Left lung (tissue), 10 donors: ENCODE measurements around the gene DLX6. TPM values are rescaled to one million over a fixed set of nuclear protein-coding genes. Genes with fewer than 3 reads are reported as not detected.

Experiments used
- ATAC-seq: fragments of 200-7000 bp; cut with Tn5 transposase; one replicate; pipeline ENCODE4 v1.9.1; 2020; ENCODE audit warnings: moderate library complexity
- DNase-seq, 4 donors: peaks; one replicate each; pipeline ENCODE4 v3.0.0-alpha.2; 2013 to 2020
- H3K27ac ChIP-seq, 2 donors: fragments of 200-600 bp; sonication (generic) in 1 of 2; one replicate each; pipeline versions ENCODE4 v1.5.0 to v1.8.0; 2020 to 2021
- H3K27me3 ChIP-seq, 2 donors: fragments of 200-600 bp; sonication (generic) in 1 of 2; one replicate each; pipeline versions ENCODE4 v1.5.0 to v1.8.0; 2020 to 2021
- H3K36me3 ChIP-seq, 2 donors: fragments of 200-600 bp; sonication (generic) in 1 of 2; one replicate each; pipeline versions ENCODE4 v1.5.0 to v1.8.0; 2020 to 2021
- H3K4me1 ChIP-seq, 2 donors: fragments of 200-600 bp; one replicate each; pipeline ENCODE4 v1.8.0; 2021
- H3K4me3 ChIP-seq, 2 donors: fragments of 200-600 bp; sonication (generic) in 1 of 2; one replicate each; pipeline versions ENCODE4 v1.5.0 to v1.8.0; 2020 to 2021; ENCODE audit warnings: mild to moderate bottlenecking in 1 of 2
- H3K9me3 ChIP-seq, 2 donors: fragments of 200-600 bp; sonication (generic) in 1 of 2; one replicate each; pipeline versions ENCODE4 v1.5.0 to v1.8.0; 2020 to 2021
- CTCF ChIP-seq, 2 donors: fragments of 200-600 bp; sonication (generic) in 1 of 2; IDR thresholded peaks; one replicate each; pipeline versions ENCODE4 v1.5.0 to v1.8.0; 2021; ENCODE audit warnings: antibody characterized with exemption in 2 of 2
- intact Hi-C, 2 donors: fragments of 100-400 bp; cut with DNase I; formaldehyde crosslinking; loops; one replicate each; pipeline versions ENCODE4 v1.11.2 to v1.14.2; 2022
- polyA plus RNA-seq, 6 donors: library from polyadenylated mRNA; unstranded; fragments of 120-200 nt; gene quantifications; one replicate each; pipeline ENCODE4 v1.2.1, GENCODE V29; 2013; ENCODE audit not compliant: insufficient read length in 6 of 6
- total RNA-seq, 2 donors: library from RNA; stranded (reverse); fragmentation: NEBNext Ultra II Directional; extraction: Animal tissue kit (Norgen Biotek cat#: 25700); gene quantifications; one replicate each; pipeline ENCODE4 v1.2.1, GENCODE V29; 2021
- donor health status: DM: no; HTN: yes; CAD: no.
- donor health status: DM: no; HTN: no; CAD: no.

The DLX6 gene
- total and polyA plus RNA-seq, 8 donors, result 0.14 TPM; not detected in 7

- DNase-seq (peak in 1 of 4 donors; percentile 35), ATAC-seq (no peak)
- intact Hi-C loops, result no loop called here
- TF ChIP-seq CTCF (IDR thresholded peaks at IDR 0.05), result no peak
- no peak overlapping the region for H3K4me3 ChIP-seq
- peaks cover 96 to 100% of the 10 kb centered on the region in 2 donors for H3K27me3 ChIP-seq
- peaks cover 0 to 3% of the 10 kb centered on the region in 2 donors for H3K4me1 ChIP-seq
- no peak overlapping the region for H3K27ac ChIP-seq
- H3K9me3 ChIP-seq, result no peaks in the 10 kb centered on the region
- H3K36me3 ChIP-seq, result no peaks in the 10 kb centered on the region
These were observed 12.1 kb downstream of the DLX6 start for GRCh38 chr7:97017192-97018125.

- no peak for TF ChIP-seq CTCF (IDR thresholded peaks at IDR 0.05)
- Histone ChIP-seq H3K9me3 (no peaks in the 10 kb centered on the region), H3K4me3 (no peak overlapping the region), H3K4me1 (peaks cover 0 to 3% of the 10 kb centered on the region in 2 donors), H3K27me3 (peaks cover 95 to 100% of the 10 kb centered on the region in 2 donors), H3K36me3 (no peaks in the 10 kb centered on the region), H3K27ac (no peak overlapping the region)
- DNase-seq (peak in 1 of 4 donors; percentile 57), ATAC-seq (no peak)
- intact Hi-C loops, result no loop called here
These were observed 12.8 kb downstream of the DLX6 start for GRCh38 chr7:97018126-97018601.

- H3K4me1 ChIP-seq, result peaks cover 0 to 3% of the 10 kb centered on the region in 2 donors
- no peaks in the 10 kb centered on the region for H3K9me3 ChIP-seq
- peak in 1 of 4 donors; percentile 63 for DNase-seq
- peaks cover 94 to 100% of the 10 kb centered on the region in 2 donors for H3K27me3 ChIP-seq
- no peak overlapping the region for H3K4me3 ChIP-seq
- no peak overlapping the region for H3K27ac ChIP-seq
- H3K36me3 ChIP-seq, result no peaks in the 10 kb centered on the region
- no peak for ATAC-seq
- TF ChIP-seq CTCF (IDR thresholded peaks at IDR 0.05), result no peak
- intact Hi-C loops, result no loop called here
These were observed 13.6 kb downstream of the DLX6 start for GRCh38 chr7:97018791-97019531.

GRCh38 chr7:97019710-97020225 lies 14.4 kb downstream of the DLX6 start:
- Histone ChIP-seq H3K27ac (no peak overlapping the region), H3K9me3 (no peaks in the 10 kb centered on the region), H3K4me3 (no peak overlapping the region), H3K27me3 (peaks cover 94 to 100% of the 10 kb centered on the region in 2 donors), H3K4me1 (peaks cover 0 to 10% of the 10 kb centered on the region in 2 donors), H3K36me3 (no peaks in the 10 kb centered on the region)
- DNase-seq (no peak), ATAC-seq (no peak)
- TF ChIP-seq CTCF (IDR thresholded peaks at IDR 0.05), result no peak
- intact Hi-C loops, result loop anchor here in 1 of 2 donors (5.0 to 10.0 kb wide), 2 partner anchors 607 to 1105 kb away; no protein-coding TSS in a partner anchor
